ENCODE results near the gene PPP1R9B.

Gene PPP1R9B

DNA sequence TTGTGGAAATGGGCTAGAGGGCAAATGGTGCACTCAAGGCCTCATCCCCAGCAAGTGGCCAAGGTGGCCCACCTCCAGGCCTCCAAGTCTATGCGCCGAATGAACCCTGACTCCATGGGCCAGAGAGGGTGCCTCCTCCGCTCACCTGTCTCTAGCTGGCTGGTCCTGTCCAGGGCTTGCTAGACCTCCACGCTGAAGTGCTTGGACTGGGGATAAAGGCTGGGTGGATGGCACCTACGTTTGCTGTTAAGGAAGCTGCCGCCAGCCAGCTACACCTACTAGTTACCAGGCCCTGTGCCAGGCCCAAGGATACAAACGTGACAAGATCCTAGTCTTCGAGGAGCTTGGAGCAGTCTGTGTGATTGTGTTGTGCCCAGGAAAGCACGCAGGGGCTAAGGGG lies 14.6 kb upstream of the PPP1R9B start:
- H3K4me3 Mint-ChIP-seq, result peak overlapping the region; percentile 29 to 92 (median 87)
- TF ChIP-seq, protein P1, sequence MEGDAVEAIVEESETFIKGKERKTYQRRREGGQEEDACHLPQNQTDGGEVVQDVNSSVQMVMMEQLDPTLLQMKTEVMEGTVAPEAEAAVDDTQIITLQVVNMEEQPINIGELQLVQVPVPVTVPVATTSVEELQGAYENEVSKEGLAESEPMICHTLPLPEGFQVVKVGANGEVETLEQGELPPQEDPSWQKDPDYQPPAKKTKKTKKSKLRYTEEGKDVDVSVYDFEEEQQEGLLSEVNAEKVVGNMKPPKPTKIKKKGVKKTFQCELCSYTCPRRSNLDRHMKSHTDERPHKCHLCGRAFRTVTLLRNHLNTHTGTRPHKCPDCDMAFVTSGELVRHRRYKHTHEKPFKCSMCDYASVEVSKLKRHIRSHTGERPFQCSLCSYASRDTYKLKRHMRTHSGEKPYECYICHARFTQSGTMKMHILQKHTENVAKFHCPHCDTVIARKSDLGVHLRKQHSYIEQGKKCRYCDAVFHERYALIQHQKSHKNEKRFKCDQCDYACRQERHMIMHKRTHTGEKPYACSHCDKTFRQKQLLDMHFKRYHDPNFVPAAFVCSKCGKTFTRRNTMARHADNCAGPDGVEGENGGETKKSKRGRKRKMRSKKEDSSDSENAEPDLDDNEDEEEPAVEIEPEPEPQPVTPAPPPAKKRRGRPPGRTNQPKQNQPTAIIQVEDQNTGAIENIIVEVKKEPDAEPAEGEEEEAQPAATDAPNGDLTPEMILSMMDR (IDR thresholded peaks at IDR 0.05; ENCODE audit: unreplicated experiment in 3 of 3), result no peak
- peak overlapping the region; percentile 79 to 95 (median 88) for H3K27ac Mint-ChIP-seq
- H3K36me3 Mint-ChIP-seq (ENCODE audit: low read depth), result no peaks in the 10 kb centered on the region
- H3K4me1 Mint-ChIP-seq, result peaks cover 46% of the 10 kb centered on the region
- H3K27me3 Mint-ChIP-seq (ENCODE audit: low read depth), result no peaks in the 10 kb centered on the region
- H3K9me3 Mint-ChIP-seq, result no peaks in the 10 kb centered on the region

DNA sequence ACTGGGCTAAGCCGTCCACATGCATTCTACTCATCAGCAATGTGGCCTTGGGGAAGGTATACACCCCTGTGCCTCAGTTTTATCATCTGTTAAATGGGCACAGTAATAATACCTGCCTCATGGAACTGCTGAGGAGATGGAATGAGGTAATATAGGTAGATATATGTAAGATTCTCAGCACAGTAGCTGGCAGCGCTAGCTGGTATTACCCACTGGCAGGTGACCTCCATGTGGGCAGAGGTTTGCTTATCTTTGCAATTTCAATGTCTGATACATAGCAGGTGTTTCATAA lies 14.2 kb upstream of the PPP1R9B start:
- no peak overlapping the region for H3K27ac Mint-ChIP-seq
- peaks cover 46% of the 10 kb centered on the region for H3K4me1 Mint-ChIP-seq
- no peaks in the 10 kb centered on the region for H3K9me3 Mint-ChIP-seq
- no peaks in the 10 kb centered on the region for H3K27me3 Mint-ChIP-seq (ENCODE audit: low read depth)
- H3K36me3 Mint-ChIP-seq (ENCODE audit: low read depth), result no peaks in the 10 kb centered on the region
- no peak overlapping the region for H3K4me3 Mint-ChIP-seq
- TF ChIP-seq, protein P1 (IDR thresholded peaks at IDR 0.05; ENCODE audit: unreplicated experiment in 3 of 3), result no peak

DNA sequence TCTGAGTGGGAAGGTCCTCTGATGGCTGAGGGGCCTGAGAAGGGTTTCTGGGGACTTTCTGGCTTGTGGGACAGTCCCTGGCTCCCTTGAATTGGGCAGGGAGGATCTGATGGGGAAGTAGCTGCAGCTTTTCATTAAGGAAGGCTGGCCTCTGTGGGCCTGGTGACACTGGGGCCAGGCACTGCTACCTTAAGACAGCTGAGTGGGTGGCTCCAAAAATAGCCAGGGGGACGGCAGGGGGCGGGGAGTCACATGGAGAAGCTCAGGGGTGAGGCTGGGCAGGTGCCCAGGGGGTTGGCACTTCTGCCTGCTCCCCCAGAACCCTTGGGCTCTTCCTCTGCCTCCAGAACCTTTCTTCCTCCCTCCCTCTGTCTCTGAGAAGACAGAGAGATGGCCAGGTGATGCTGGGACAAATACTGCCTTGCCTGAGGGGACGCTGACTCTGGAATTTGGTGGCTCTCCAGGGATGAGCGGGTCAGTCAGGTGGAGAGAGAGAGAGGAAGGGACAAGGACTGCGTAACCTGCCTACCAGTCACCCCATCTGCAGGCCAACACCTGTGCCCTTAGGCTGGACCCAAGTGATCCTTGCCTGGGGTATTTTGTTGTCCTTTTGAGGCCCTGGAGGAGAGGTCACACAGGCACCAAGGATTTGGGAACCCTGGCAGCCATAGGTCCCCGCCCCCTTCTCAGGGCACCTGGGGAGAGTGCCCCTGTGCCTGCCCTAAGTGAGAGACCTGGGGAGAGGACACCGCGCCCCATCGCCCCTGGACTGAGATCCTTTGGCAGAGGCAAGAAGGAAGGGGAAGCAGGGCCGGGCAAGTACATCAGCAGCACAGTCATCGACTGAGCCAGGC lies 13.6 kb upstream of the PPP1R9B start:
- H3K27ac Mint-ChIP-seq, result peak overlapping the region in 2 of 3 experiments; percentile 44 to 87
- H3K4me3 Mint-ChIP-seq, result peak overlapping the region in 2 of 3 experiments; percentile 8 to 55
- TF ChIP-seq, protein P1 (IDR thresholded peaks at IDR 0.05; ENCODE audit: unreplicated experiment in 3 of 3), result no peak
- no peaks in the 10 kb centered on the region for H3K36me3 Mint-ChIP-seq (ENCODE audit: low read depth)
- H3K9me3 Mint-ChIP-seq, result no peaks in the 10 kb centered on the region
- H3K27me3 Mint-ChIP-seq (ENCODE audit: low read depth), result no peaks in the 10 kb centered on the region
- H3K4me1 Mint-ChIP-seq, result peaks cover 40% of the 10 kb centered on the region

DNA sequence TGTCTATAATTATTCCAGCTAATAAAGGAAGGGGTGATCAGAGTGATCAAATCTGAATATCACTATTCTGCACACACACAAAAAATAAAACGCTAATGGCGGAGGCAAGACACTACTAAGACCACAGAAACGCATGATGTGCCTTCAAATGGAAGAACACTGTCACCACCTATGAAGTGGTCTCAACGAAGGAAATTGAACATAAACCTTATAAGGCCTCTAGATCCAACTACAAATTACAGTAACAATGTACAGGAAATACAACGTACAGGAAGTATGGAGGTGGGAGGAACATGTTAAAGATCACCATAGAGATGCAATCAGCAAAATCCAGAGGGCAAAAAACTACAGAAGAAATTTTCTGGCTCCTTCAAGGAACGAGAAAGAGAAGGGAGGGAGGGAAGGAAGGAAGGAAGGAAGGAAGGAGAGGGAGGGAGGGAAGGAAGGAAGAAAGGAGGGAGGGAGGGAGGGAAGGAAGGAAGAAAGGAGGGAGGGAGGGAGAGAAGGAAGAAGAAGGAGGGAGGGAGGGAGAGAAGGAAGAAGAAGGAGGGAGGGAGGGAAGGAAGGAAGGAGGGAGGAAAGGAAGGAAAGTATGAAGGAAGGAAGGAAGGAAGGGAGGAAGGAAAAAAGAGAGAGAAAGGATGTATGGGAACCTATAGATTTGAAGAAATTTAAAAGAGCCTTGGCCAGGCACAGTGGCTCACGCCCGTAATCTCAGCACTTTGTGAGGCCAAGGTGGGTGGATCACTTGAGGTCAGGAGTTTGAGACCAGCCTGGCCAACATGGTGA lies 12.2 kb upstream of the PPP1R9B start:
- H3K9me3 Mint-ChIP-seq, result no peaks in the 10 kb centered on the region
- H3K4me1 Mint-ChIP-seq, result peaks cover 29% of the 10 kb centered on the region
- peak overlapping the region in 1 of 3 experiments; percentile 8 for H3K4me3 Mint-ChIP-seq
- no peaks in the 10 kb centered on the region for H3K36me3 Mint-ChIP-seq (ENCODE audit: low read depth)
- H3K27ac Mint-ChIP-seq, result peak overlapping the region; percentile 41 to 77 (median 55)
- TF ChIP-seq, protein P1 (IDR thresholded peaks at IDR 0.05; ENCODE audit: unreplicated experiment in 3 of 3), result no peak
- no peaks in the 10 kb centered on the region for H3K27me3 Mint-ChIP-seq (ENCODE audit: low read depth)

DNA sequence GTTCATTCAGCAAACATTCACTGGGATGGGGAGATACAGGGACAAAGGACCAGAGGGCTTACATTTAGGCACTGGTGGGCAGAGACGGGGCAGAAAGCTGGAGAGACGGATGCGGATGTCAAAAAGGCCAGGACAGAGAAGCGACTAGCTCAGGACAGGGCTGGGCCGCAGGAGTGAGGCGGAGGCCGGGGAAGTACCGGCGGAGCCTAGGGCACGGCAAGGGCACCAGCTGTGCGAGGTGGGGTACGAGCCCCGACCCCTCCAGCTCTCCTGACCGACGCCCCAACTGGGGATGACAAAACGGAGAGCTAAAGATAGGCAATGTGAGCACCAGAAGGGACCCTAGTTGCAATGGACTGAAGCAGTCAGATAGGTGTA lies 11.4 kb upstream of the PPP1R9B start:
- Mint-ChIP-seq H3K4me1 (peaks cover 29% of the 10 kb centered on the region), H3K27ac (peak overlapping the region; percentile 69 to 92 (median 78)), H3K9me3 (no peaks in the 10 kb centered on the region), H3K4me3 (peak overlapping the region; percentile 86 to 88 (median 87)), H3K27me3 (ENCODE audit: low read depth) (no peaks in the 10 kb centered on the region), H3K36me3 (ENCODE audit: low read depth) (no peaks in the 10 kb centered on the region)
- TF ChIP-seq, protein P1 (IDR thresholded peaks at IDR 0.05; ENCODE audit: unreplicated experiment in 3 of 3), result no peak

Data from nephron (organoid).